ACHN (cell line): ENCODE data around the gene USP14.
A peak's percentile ranks its signal among the peaks of the same experiment; 100 is the strongest.
"Not testable (repeated sequence)": the region's sequence is repeated elsewhere in the genome, so short reads cannot be mapped to it uniquely, and the experiment has no call there.

Experiments used
- DNase-seq: peaks from one replicate; pipeline ENCODE4 v3.0.0-alpha.2; 2015
- in situ Hi-C: cut with HindIII; loops from 2 replicates; pipeline ENCODE4 v1.10.0; 2017; ENCODE audit warnings: low sequenced_read_pairs, low pct_ligation_motif_present, low pct_unique_long_range_greater_than_20kb

Gene USP14

DNA sequence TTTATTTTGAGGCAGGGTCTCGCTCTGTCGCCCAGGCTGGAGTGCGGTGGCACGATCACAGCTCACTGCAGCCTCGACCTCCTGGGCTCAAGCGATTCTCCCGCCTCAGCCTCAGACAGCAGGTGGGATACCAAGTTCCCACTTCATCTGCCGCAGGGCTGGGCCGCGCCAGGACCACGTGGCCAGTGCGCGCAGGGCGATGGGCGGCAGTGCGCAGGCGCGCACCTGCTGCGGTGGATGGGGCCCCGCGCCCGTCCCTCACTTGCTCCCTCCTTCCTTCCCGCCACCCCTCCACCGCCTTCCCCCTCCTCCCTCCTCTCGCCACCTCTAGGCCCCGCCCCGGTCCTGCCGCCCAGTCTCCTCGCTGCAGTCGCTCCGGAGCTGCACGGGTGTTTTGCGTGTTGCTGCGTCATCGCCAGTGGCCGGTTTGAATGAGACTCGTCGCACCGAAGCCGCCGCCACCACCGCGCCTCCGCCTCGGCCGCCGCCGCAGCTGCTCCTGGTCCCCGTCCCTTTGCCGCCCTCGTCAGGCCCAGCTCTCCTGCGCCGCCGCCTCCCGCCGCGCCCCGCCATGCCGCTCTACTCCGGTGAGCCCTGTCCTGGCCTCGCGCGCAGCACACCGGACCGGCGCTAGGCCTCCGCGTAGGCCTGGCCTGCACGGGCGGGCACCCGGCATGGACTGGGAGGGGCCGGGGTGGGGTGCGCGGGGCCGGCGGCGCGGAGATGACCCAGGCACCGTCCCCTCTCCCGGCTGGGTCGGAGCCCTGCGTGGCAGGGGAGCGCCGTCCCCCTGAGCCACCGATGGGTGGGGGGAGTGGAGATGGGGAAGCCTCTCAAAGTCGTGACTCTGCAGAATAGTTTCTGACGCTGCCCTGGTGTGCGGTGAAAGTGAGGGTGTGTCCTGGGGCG, at the start of gene USP14:
TSS of gene USP14 (plus strand) at position 430 of the 909 bp plus-strand sequence. CDS start at position 572, 142 bp downstream.
- in situ Hi-C loops = no loop called here
- peak; percentile 95 for DNase-seq

DNA sequence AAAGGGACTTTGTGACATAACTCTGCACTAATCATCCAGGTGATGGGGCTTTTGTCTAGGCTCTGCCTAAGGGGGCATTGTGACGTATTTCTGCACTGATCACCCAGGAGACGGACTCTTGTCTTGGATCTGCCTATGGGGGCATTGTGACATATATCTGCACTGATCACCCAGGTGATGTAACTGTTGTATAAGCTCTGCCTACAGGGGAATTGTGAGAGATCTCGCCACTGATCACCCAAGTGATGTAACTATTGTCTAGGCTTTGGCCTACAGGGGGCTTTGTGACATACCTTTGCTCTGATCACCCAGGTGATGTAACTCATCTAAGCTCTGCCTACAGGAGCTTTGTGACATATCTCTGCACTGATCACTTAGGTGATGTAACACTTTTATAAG, 49.7 kb upstream of the USP14 start:
- in situ Hi-C loops, DNase-seq: not testable (repeated sequence)

DNA sequence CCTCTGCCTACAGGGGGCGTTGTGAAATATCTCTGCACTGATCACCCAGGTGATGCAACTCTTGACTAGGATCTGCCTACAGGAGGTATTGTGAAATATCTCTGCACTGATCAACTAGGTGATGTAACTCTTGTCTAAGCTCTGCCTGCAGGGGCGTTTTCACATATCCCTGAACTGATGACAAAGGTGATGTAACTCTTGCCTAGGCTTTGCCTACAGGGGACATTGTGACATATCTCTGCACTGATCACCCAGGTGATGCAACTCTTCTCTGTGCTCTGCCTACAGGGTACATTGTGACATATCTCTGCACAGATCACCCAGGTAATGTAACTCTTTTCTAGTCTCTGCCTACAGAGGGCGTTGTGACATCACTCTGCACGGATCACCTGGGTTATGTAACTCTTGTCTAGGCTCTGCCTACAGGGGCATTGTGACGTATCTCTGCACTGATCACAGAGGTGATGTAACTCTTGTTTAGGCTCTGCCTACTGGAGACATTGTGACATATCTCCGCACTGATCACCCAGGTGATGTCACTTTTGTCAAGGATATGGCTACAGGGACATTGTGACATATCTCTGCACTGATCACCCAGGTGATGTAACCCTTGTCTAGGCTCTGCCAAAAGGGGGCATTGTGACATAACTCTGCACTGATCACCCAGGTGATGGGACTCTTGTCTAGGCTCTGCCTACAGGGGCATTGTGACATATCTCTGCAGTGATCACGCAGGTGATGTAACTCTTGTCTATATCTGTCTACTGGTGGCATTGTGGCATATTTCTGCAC, 49.0 kb upstream of the USP14 start:
- DNase-seq = peak; percentile 53
- in situ Hi-C loops = not testable (repeated sequence)

DNA sequence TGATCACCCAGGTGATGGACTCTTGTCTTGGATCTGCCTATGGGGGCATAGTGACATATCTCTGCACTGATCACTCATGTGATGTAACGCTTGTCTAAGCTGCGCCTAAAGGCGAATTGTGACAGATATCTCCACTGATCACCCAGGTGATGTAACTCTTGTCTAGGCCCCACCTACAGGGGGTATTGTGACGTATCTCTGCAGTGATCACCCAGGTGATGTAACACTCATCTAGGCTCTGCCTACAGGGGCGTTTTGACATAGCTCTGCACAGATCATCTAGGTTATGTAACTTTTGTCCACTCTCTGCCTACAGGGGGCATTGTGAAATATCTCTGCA, 48.5 kb upstream of the USP14 start:
- in situ Hi-C loops = not testable (repeated sequence)
- peak; percentile 11 for DNase-seq

DNA sequence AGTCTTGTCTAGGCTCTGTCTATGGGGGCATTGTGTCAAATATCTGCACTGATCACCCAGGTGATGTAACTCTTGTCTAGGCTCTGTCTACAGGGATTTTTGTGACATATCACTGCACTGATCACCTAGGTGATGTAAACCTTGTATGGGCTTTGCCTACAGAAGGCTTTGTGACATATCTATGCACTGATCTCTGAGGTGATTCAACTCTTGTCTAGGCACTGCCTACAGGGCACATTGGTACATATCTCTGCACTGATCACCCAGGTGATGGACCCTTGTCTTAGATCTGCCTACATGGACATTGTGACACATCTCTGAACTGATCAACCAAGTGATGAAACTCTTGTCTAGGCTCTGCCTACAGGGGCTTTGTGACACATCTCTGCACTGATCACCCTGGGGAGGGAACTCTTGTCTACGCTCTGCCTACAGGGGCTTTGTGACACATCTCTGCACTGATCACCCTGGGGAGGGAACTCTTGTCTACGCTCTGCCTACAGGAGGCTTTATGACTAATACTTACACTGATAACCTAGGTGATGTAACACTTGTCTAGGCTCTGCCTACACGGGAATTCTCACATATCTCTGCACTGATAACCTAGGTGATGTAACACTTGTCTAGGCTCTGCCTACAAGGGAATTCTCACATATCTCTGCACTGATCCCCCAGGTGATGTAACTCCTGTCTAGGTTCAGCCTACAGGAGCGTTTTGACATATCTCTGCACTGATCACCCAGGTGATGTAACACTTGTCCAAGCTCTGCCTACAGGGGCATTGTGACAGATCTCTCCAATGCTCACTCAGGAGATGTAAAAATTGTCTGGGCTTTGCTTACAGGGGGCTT, 47.8 kb upstream of the USP14 start:
- DNase-seq, in situ Hi-C loops: not testable (repeated sequence)

DNA sequence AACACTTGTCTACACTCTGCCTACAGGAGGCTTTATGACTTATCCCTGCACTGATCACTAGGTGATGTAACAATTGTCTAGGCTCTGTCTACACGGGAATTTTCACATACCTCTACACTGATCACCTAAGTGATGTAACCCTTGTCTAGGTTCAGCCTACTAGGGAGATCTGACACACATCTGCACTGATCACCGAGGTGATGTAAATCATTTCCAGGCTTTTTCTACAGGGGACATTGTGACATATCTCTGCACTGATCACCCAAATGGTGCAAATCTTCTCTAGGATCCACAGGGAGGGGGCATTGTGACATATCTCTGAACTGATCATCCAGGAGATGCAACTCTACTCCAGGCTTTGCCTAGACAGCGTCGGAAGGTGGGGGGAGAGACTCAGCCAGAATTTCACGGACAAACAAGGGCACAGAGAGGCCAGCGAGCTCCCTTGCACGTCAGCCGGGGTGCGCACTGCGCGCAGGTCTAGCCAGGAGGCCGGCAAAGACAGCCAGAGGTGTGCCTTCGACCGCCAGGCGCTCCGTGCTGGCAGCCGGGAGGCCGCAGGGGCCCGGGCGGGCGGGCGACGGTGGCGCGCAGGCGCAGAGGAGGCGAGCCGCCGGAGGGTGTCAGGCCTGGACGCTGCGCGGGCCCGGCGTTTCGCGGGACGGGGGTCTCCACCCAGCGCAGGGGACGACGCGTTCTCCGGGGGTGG, 46.9 kb upstream of the USP14 start:
- in situ Hi-C loops = no loop called here
- peak; percentile 73 for DNase-seq

DNA sequence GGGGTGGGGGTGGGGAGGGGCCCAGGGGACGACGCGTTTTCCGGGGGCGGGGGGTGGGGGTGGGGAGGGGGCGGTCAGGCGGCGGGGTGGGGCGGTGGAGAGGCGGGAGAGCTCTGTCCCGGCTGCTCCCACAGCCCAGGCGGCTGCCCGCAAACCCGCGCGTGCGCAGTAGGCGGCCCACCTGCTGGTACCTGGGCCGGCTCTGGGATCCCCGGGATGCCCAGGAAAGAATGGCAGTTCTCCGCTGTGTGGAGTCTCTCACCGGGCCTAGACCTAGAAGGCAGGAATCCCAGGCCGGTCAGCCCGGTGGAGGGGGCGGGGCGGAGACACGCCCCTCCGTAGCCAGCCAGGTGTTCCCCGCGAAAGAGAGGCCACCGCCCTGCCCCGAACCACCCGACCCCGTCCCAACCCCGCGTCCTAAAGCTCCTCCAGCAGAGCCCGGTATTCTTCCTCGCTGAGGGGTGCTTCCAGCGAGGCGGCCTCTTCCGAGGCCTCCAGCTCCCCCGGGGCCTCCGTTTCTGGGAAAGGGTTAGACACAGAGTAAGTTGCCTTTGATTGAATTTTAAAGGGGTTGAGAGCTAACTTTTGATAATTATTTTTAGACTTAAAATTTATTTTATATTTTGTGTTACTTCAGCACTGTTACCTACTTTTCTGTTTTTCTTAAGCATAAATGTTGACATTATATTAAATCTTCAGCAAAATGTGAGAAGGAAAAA, 46.2 kb upstream of the USP14 start:
- in situ Hi-C loops, DNase-seq: not testable (repeated sequence)

DNA sequence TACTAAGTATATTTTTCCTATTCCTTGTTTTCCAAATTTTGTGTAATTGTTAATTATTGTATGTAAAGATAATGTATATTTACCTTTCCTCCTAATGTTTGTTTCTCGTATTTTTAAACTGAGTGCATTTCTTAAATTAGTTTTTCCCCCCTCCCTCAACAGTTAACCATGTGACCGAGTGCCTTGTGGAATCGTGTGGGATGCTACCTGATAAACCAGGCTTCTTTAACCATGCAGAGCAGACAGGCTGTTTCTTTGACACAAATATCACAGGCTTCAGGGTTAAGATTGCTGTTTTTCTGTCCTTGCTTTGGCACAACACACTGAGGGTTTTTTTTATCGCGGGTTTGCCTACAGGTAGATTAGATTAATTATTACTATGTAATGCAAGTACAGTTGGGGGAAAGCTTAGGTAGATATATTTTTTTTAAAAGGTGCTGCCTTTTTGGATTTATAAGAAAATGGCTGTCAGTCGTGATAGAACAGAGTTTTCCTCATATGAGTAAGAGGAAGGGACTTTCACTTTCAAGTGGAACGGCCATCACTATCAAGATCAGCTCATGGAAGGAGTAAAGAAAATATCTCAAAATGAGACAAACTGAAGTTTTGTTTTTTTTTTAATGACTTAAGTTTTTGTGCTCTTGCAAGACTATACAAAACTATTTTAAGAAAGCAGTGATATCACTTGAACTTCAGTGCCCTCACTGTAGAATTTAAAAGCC, 37.7 kb upstream of the USP14 start:
- DNase-seq, in situ Hi-C loops: not testable (repeated sequence)

DNA sequence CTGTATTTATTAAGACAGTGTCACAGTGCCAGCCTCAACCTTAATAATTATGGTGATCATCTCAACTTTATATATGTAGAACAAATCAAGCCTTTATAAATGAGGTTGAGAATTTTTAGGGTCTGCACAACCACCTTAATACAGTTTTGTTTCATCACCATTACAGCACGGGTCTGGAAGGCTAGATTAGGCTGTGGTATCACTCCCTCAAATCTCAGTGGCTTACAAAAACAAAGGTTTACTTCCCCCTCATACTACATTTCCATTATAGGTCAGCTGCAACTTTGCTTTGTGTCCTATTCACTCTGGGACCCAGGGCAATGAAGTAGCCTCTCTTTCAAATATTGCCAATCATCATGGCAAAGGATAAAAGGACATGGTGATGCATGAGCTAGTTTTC, 23.3 kb upstream of the USP14 start:
- in situ Hi-C loops = no loop called here
- DNase-seq = no peak

DNA sequence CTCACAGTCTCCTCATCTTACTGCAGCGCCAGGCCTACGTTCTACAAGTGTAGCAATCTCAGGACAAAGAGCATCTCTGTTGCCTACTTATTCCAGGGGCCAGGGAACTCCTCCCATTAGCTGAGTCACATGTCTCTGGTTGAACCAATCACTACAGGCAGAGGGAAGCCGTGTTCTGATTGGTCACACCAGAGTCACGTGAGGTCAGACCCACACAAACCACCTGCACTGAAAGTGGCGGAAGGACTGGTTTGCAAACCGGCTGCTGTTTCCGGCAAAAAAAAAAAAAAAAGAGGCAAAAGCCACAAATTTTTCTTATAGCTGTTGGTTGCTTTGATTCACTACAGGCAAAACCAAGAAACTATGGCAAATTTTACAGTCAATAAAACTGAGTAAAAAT, 21.9 kb upstream of the USP14 start:
- in situ Hi-C loops = no loop called here
- no peak for DNase-seq

DNA sequence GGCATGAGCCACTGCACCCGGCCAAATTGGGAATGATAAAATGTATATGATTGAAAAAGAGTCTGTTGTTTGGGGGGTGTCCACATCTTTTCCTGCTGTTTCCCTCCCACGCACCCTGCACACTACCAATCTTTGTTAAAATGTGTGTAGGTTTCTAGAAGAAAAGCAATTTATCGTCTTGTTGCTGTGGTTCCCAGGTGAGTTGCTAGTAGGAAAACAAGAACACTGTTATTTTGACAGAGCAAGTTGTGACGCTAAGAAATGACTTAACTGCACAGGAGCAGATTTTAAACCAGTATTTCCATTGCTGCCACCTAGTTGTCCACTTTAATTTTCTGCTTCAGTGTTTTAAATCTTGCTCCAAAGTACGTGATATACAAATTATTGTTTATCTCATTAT, 21.0 kb upstream of the USP14 start:
- in situ Hi-C loops = no loop called here
- no peak for DNase-seq

DNA sequence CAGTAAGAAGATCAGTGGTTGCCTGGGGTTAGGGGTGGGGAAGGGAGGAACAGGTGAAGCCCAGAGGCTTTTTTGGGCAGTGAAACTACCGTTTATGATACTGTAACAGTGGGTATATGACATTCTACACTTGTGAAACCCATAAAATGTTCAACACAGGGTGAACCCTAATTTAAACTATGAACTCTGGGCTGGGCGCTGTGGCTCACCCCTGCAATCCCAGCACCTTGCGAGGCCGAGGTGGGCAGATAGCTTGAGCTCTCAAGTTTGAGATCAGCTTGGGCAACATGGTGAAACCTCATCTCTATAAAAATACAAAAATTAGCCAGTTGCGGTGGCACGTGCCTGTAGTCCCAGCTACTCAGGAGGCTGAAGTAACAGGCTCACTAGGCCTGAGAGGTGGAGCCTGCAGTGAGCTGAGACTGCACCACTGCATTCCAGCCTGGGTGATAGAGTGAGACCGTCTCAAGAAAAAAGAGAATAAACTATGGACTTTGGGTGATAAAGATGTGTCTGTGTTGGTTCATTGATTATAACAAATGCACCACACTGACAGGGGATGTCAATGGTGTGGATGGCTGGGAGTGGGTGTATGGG, 17.6 kb upstream of the USP14 start:
- in situ Hi-C loops = no loop called here
- no peak for DNase-seq

DNA sequence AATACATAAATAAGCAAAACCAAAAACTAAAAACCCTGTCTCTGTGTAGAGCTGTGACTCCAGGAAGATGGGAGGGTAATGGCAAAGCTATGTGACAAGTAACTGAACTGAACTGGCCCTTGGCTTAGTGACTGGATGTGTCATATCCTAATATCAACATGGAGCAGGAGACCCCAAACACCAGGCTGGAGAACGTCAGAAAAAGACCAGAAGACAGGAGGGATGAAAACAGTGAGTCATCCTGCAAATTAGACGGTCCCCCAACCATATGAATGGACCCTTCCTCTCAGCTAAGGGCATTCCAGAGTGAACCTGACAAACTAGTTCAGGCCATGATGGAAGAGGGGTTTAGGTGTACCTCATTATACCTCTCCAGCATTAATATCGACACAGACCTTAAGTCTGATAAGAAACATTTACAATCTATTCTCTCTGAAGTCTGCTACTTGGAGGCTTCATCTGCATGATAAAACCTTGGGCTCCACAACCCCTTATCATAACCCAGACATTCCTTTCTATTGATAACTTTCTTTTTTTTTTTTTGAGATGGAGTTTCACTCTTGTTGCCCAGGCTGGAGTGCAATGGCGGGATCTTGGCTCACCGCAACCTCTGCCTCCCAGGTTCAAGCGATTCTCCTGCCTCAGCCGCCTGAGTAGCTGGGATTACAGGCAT, 15.6 kb upstream of the USP14 start:
- DNase-seq, in situ Hi-C loops: not testable (repeated sequence)

DNA sequence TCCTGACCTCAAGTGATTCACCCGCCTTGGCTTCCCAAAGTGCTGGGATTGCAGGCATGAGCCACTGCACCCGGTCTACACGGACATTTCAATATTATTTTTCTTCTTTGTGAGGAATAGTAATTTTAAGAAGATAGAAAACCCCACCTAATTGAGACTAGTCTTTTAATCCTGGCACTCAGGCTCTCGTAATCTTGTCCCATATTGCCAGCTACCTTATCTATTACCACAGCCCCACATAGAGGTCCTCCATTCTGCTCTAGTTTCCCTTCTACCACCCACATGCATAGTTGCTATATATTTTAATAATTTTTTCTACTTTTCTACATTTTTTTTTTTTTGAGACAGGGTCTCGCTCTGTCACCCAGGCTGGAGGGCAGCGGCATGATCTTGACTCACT, 9.5 kb upstream of the USP14 start:
- in situ Hi-C loops = no loop called here
- no peak for DNase-seq

DNA sequence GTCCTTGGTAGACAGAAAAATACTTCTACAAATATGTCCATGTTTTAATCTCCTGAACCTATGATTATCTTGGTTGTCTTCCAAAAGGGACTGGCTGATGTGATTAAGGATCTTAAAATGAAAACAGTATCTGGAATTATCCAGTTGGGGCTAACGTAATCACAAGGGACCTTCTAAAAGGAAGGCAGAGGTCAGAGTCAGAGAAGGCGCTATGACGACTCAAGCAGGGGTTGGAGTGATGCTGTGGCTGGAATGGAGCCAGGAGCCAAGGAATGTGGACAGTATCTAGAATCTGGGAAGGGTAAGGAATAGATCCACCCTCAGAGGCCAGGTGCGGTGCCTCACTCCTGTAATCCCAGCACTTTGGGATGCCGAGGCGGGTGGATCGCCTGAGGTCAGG, 4.2 kb upstream of the USP14 start:
- DNase-seq = no peak
- in situ Hi-C loops = no loop called here

DNA sequence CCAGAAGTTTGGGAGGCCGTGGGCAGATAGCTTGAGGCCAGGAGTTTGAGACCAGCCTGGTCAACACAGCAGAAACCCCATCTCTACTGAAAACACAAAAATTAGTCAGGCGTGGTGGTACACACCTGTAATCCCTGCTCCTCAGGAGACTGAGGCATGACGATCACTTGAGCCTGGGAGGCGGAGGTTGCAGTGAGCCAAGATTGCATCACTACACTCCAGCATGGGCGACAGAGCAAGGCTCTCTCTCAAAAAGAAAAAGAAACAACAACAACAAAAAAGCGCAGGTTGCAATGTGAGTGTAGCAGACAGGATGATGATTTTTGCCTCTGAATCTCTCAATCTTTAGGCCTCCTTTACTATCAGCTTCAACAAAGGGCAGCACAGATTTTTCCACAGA, 2.7 kb upstream of the USP14 start:
- DNase-seq = no peak
- in situ Hi-C loops = no loop called here
